Activated CD8-positive, alpha-beta memory T cell treated with anti-CD3 and anti-CD28 coated beads for 24 hours (primary cell): ENCODE measurements around the gene UGP2.
"Not testable (repeated sequence)": the region's sequence is repeated elsewhere in the genome, so short reads cannot be mapped to it uniquely, and the experiment has no call there.

Experiments
- DNase-seq: peaks from one replicate; pipeline ENCODE4 v3.0.0-alpha.2; 2020

The UGP2 gene

GRCh38 chr2:63840785-63841253 lies 877 bp upstream of the UGP2 start:
- peak; percentile 98 for DNase-seq

- no peak for DNase-seq
Measured at GRCh38 chr2:63842149-63843061, 709 bp downstream of the UGP2 start.

- no peak for DNase-seq
Measured at GRCh38 chr2:63843093-63843492, 1.4 kb downstream of the UGP2 start.

DNA sequence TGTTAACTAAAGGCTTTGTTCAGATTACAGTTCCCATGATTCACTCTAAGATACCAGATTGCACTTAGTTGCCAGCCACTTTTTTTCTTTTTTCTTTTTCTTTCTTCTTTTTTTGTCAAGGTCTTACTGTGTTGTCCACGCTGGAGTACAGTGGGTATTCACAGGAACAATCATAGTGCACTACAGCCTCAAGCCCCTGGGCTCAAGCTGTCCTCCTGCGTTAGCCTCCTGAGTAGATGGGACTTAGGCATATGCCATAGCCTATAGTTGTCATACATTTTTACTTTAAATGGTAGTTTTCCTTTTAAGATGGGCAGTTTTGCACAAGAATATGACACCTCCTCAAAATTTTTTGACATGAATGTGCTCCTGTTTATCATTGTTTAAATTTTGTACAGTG lies 2.1 kb downstream of the UGP2 start:
- no peak for DNase-seq

GRCh38 chr2:63844616-63845015 lies 2.9 kb downstream of the UGP2 start:
- no peak for DNase-seq

- no peak for DNase-seq
Measured at GRCh38 chr2:63845866-63846265, 4.2 kb downstream of the UGP2 start.

DNA sequence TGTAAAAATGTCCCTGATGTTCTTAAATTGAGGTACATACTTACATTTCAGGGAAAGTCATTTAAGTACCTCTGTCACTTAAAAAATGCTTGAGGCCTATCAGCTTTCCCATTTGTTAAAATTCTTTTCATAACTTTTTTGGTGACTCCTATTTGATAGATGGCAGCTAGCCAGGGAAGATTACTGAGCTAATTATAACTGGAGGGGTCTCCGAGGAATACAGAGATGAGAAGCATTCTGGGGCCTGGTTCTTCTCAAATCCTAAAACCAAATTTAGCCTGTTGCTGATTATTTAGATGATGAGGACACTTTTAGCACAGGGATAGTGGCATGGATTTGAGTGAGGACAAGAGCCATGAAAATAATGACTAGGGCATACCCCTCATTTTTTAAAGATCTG lies 4.8 kb downstream of the UGP2 start:
- DNase-seq: no peak

DNA sequence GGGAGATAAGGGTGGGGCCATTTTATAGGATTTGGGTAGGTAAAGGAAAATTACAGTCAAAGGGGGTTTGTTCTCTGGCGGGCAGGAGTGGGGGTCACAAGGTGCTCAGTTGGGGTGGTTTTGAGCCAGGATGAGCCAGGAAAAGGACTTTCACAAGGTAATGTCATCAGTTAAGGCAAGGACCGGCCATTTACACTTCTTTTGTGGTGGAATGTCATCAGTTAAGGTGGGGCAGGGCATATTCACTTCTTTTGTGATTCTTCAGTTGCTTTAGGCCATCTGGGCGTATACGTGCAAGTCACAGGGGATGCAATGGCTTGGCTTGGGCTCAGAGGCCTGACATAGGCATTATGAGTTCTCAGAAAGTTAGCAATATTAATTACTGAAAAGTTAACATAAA lies 5.9 kb downstream of the UGP2 start:
- DNase-seq: not testable (repeated sequence)

- no peak for DNase-seq
Measured at GRCh38 chr2:63849381-63850203, 7.9 kb downstream of the UGP2 start.

- no peak for DNase-seq
Measured at GRCh38 chr2:63850204-63850571, 8.5 kb downstream of the UGP2 start.

DNA sequence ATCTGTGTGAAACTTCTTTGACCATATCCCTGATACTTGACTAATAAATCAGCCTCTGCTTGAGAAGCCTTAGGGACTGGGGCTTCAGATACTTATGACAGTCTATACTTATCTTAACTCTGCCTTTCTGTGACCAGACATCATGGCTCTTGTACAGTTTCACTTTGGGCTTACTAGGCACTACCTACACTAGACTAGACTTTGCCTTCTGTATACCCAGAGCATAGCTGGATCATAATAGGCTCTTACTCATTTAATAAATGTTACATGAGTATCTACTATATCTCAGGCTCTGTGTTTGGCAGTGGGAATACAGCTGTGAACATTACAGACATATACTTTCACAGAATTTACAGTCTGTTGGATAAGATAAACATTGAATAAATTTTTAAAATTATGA lies 9.0 kb downstream of the UGP2 start:
- DNase-seq: no peak

- no peak for DNase-seq
Measured at GRCh38 chr2:63851691-63852311, 10.1 kb downstream of the UGP2 start.

GRCh38 chr2:63853527-63854310 lies 12.0 kb downstream of the UGP2 start:
- no peak for DNase-seq

DNA sequence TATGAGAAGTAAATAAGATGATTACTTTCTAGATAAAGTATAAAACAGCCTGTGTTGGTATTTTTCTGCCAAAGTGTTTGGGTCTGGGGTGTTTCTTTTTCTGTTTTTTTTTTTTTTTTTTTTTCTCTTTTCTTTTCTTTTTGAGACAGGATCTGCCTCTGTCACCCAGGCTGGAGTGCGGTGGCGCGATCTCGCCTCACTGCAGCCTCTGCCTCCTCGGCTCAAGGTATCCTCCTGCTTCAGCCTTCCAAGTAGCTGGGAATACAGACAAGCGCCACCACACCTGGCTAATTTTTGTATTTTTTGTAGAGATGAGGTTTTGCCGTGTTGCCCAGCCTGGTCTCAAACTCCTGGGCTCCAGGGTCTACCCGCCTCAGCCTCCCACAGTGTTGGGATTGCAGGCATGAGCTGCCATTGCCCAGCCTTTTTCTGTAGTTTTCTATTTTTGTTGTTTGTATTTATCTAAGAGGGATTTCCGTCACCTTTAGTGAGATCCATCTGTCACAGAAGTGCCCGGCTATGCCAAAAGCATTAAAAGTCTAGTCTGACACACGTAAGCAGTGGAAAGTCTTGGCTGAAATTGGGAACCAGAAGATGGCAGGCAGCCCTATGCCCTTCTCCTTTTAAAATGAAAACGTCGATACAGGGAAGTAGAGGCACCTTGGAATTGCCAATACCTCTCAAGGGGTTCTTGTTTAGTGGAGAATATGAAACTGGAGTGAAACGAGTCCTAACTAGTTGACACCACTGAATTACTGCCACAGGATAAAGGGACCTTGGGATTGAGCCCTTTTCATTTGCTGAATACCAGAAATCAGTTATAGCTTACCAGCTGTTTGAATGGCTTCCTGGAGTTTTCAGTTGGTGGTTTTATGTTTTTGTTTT lies 14.0 kb downstream of the UGP2 start:
- DNase-seq: no peak

DNA sequence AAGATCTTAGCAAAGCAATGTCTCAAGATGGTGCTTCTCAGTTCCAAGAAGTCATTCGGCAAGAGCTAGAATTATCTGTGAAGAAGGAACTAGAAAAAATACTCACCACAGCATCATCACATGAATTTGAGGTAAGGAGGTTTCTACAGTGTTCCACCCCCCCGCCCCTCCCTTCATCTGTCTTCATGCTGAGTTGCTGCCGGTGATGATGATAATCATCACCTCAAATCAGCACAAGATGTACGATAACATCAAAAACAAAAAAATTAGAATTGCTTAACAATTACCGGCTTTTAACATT lies 14.6 kb downstream of the UGP2 start:
- DNase-seq: no peak

DNA sequence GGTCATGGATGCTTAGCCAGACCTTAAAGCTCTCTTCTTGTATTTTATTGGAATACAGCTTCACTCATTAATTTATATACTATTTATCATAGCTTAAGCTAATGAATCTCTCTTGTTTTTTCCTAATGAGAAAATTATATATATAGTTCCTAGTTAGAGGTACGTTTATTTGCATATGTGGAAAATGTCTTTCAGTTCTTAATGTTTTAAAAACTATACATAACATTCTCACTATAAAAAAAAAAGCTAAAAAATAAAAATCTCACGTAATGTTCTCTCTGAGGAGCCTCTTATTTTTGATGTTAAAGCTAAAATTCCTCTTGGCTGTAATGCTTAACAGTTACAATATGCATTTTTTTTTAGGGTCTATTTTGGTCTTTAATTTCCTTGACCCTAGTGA lies 16.6 kb downstream of the UGP2 start:
- no peak for DNase-seq

DNA sequence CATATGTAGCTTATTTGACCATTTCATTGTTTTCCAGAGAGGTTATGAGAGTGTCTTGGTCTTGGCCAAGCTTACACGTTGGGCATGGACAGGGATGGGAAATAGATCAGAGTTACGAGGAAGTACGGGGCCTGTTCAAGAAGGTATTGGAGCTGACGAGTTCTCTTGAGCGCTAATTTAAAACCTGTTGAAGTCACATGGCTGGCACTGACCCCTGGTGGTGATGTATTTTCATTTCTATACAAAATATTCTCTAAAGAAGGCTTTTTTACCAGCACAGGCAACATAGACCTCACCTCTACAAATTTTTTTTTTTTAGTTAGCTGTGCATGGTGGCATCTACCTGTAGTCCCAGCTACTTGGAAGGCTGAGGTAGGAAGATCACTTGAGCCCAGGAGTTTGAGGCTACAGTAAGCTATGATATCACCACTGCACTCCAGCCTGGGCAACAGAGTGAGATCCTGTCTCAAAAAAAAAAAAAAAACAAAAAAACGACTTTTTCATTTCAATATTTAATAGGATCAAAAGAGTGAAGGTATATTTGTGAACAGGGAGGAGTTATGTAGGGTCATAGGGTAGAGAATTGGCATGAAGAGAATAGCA lies 19.6 kb downstream of the UGP2 start:
- DNase-seq: peak; percentile 73

- no peak for DNase-seq
Measured at GRCh38 chr2:63862806-63863205, 21.1 kb downstream of the UGP2 start.

DNA sequence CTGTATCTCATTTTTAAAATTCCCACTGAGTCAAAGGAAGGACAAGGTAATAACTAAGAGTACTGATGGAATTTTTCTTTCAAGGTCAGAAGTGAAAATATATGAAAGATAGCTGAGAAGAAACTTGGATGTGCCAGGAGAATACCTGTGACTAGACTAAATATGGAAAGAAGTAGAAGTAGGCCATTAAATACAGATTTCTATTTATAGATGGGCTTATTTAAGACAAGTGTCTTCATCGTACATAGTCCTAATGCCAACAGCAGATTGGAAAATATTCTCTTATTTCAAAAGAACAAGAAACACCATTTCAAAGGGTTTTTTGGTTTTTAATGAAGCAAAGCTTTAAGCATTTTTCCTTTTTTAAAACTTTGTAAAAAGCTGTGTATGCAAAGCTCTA lies 22.0 kb downstream of the UGP2 start:
- no peak for DNase-seq

GRCh38 chr2:63865159-63865799 lies 23.6 kb downstream of the UGP2 start:
- DNase-seq: no peak
